HG02642 (cell line): Measurements from ENCODE around the gene PTPN14.

Experiments
- ATAC-seq: cut with Tn5 transposase; IDR thresholded peaks from one replicate; pipeline ENCODE4 v1.9.1; 2021; ENCODE audit warnings: mild to moderate bottlenecking; ENCODE audit not compliant: unreplicated experiment, poor library complexity

The PTPN14 gene

DNA sequence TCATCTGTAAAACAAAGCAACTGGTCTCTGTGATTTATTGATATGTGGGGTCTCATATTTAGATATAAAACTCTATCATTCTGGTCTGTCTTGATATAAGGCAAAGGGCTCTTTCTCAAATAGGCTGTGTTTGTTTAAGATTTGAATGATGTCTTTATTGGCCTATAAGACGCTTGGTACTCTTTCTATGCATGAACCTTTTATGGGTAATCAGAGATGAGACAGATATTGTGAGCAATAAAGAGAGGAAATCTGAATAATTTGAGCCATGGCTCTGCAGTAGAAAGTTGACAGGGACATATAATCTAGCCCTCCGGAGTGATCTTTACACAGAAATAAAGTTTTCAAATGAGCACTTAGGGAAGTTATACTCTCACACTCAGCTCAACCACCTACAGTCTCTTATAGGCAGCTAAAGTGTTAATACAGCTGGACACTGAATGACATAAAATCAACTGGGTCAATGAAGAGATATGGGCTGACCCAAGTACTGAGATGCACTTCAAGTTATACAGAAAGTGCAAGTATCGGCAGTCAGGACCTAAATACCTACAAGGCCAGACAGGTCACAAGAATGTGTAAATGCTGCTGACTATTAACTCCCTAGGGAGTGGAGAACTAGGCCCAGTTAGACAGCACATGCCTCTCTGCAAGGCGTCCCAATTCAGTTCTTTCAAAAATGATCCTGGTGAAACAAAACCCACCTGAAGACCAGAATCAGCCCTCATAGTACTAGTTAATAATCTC lies 111.0 kb downstream of the PTPN14 start:
- ATAC-seq: no peak

DNA sequence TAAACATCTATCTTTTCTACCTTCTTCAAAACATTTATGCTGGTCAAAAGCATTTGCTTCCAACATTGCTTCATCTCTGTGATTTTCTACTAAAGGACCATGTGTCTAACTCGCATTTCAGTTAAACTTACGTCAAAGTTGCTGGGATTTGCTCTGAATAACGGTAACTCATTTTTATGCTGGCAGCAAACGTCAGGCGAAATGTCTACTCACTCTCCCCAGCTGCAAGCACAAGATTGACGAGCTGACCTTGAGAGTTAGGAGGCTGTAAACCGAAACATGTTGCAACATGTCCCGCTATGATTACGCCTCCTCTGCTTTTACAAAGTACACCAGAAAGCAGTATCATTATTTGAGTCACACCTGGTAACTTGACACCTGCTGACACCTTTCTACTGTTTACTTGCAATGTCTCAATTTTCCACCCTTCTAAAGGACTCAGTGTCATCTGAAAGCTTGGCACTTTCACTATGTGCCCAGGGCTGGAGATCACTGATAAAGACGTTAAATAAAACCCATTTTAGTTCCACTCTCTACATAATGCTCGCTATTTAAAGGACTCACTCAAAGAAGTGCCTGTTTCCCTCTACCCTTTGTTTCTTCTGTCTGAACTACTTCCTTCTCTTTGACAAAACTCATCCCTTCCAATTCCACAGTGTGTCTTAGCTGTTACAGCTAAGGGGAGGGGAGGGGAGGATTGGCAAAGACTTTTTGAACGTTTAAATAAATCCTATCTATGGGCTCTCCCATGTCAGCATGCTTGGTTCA lies 111.9 kb downstream of the PTPN14 start:
- peak; percentile 86 for ATAC-seq

DNA sequence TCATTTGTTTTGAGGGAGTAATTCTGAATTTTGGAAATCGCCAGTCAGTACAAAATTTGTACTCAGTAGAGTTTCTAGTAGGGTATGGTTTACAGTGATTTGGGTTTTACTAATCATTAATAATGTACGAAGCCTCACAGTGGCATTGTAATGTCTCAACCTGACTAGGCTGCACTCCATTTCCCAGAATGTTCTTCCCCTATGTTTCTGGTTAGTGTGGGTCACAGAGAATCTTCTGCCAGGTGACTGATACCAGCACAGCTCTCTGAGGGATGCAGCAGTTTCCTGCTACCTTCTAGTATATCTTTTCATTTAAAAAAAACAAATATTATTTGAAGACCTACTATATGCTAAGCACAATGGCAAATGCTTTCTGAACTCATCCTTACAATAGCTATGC lies 112.9 kb downstream of the PTPN14 start:
- ATAC-seq: no peak

DNA sequence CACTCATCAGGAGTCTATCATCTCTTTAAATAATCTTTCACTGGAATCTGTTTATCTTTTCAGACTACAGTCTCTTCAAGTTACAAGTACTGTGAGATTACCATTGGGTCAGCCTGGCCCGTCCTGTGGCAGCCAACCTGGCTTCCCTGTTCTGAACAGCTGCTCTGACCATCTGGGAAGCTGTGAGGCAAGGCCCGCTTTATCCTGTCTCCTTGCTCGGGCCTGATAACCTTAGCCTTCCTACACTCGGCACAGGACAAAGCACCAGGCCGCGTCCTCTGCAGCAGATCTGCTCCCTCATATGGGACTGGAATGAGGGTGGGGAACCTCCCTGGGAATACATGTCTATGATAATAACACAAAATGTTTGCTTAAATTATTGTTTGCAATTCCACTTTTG lies 113.3 kb downstream of the PTPN14 start:
- ATAC-seq: no peak

DNA sequence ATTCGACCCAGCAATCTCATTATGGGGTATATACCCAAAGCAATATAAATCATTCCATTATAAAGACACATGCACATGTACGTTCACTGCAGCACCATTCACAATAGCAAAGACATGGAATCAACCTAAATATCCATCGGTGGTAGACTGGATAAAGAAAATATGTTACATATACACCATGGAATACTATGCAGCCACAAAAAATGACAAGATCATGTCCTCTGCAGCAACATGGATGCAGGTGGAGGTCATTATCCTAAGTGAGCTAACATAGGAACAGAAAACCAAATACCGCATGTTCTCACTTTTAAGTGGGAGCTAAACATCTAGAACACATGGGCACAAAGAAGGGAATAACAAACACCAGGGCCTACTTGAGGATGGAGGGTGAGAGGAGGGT lies 115.5 kb downstream of the PTPN14 start:
- ATAC-seq: no peak

DNA sequence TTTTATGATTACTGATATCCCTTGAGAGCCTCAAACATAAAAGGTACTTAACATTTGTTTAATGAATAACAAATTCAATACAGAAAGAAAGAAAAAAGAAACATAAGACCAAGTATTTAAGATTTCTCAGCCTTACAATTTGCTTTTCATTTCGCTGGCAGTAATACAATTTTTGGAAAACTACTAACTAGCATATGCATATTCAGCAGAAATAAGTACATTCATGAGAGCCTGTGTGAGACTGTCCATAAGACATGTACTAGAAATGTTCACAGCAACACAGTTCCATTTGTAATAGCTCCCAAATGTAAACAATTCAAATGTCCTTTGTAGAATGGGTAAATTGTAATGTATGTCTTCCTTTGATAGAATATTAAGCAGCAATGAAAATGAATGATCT lies 119.2 kb downstream of the PTPN14 start:
- no peak for ATAC-seq

DNA sequence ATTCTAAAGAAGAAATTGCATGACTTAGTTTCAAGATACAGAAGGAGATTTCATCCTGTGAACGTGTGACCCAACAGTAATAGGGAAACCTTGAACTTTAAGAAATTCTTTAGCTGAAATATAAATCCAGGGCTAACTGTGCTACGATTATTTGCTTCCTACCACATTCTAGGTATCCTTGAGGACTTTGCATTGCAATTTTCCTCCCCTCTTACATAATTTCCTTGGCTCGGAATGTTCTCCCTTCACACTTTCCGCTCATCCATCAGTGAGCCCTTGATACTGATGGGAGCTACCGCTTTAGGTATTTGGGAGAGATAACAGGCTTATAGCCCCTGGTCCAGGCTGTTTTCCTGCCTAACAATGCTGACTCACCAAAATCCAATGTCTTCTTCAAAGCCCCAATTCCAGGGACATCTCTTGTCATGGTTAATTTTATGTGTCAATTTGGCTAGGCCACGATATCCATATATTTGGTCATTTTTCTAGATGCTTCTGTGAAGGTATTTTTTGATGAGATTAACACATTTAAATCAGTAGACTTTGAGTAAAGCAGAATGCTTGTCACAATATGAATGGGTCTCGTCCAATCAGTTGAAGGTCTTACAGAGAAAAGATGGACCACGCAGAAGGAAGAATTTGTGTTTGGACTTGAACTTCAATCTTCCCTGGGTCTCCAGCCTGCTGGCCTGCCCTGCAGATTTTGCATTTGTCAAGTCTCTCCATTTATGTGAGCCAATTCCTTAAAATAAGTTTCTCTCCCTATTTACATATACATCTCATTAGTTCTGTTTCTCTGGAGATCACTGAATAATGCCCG lies 121.2 kb downstream of the PTPN14 start:
- ATAC-seq: no peak

DNA sequence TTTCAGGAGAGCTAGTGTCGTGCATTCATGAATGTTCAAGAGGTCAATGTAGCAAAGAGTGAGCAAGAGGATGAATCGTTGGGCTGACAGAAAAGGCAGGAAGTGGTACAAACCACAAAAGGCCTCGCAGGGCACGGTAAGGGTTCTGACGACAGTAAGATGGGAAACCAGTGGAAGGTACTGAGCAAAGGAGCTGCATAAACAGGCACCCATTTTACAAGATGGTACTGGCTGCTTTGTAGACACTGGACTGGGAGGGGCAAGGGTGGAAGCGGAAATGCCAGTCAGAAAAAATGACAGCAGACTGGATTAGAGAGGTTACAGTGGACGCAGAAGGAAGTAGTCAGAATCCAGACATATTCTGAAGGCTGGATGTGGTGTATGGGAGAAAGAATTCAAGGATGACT lies 123.5 kb downstream of the PTPN14 start:
- ATAC-seq: peak; percentile 93

DNA sequence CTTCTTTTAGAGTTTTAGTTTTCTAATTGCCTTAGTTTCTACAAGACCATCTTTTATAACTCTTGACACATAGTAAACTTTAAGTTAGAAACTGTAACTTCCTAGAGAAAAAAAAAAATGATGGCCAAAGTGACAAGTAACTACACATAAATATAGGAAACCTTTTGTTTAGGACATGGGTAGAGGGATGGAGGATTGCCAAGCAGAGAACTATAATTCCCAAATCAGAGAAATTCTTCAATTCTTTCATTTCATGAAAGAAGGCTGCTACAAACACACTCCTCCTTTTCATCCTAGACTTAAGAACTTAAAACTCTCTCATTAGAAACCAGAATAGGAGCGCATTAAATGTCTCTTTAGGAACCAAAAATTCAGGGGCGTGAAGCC lies 125.0 kb downstream of the PTPN14 start:
- ATAC-seq: no peak

DNA sequence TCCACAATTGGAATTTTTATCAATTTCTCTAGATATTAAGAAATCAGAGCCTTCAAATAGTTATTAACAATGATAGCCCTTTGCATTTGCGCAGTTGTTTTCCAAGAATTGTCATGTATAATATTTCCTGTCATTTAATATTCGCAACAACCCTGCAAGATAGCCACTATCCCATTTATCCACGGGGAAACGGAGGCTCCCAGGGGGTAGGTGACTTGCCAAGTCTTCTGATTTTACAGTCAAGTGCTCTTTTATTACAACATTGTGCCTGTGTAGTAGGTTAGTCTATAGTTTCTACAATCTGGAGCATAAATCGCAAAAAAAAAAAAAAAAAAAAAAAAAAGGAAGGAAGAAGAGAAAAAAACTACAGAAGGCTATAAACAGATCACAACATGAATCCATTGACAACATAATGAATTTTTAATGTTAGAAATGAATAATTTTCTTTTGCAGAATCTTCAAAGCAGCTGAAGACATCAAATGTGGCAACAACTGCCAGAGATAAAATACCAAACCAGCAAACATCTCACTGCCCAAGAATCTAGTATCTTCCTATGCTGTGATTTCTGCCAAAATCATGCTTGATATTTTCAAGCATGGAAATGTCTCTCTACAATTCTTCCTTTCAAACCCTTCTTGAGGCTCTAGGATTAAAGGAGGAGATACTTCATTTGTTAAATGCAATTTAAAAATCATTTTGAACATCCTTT lies 125.5 kb downstream of the PTPN14 start:
- no peak for ATAC-seq

DNA sequence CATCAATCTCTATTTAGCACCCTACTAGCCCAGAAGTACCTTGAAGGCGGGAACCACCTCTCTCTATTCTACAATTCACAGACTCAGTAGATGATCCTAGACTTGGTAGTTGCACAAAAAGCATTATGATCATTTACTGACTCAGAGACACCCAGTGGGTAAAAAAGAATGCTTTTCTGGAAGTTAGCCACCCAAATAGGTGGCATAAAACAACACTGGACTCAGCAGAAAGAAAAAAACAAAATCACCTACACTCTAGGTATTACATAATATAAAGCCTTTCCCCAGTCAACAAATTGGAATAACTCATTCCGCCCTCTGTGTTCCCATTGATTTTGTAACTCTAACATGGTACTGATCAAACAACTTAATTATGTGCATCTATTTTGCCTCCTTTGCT lies 126.3 kb downstream of the PTPN14 start:
- no peak for ATAC-seq

DNA sequence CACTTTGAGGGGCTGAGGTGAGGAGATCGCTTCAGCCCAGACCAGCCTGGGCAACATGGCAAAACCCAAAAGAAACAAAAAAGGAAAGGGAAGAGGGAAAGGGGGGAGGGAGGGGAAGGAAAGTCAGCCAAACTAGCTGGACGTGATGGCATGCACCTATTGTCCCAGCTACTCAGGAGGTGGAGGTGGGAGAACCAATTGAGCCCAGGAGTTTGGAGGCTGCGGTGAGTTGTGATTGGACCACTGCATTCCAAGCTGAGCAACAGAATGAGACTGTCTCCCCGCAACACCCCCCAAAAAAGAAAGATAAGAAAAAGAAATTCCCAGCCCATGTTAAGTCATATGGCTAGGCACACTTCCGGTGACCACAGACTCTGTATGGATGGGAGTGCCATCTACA lies 128.4 kb downstream of the PTPN14 start:
- ATAC-seq: no peak

DNA sequence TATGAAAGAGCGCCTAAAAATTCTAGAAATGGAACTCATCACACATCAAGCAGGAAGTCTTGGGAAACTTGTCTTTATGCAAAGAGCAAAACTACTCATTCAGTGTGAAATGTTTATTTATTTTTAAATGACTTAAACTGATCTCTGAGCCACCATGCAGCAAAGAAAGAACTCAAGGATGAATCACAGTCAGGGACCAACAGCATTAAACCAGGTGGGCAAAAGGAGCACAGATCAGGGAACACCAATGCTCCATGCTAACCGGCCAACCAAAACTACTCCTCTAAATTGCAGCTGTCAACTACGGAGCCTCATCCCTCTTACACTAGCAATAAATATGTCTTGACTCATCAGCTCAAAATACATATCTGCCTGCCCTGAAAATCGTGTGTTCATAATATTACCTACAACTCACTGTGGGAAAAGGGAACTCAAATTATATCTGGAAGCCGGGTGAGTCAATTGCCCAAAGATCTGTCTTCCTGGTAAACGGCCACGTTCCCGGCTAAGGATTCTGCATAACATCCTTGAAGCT lies 129.2 kb downstream of the PTPN14 start:
- ATAC-seq: no peak

DNA sequence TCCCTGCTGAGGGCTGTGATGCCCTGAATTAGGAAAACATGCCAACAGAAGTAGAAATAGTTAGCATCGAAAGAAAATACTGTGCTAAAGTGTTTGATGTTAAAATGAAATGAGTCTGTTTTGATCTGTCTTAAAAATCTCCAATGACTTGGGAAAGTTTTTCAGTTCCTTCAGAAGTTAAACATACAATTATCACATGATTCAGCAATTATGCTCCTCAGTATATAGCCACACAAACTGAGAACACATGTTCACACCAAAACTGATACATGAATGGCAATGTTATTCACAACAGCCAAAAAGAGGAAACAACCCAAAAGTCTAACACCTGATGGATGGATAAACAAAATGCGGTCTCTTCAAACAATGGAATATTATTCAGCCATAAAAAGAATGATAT lies 130.6 kb downstream of the PTPN14 start:
- no peak for ATAC-seq

DNA sequence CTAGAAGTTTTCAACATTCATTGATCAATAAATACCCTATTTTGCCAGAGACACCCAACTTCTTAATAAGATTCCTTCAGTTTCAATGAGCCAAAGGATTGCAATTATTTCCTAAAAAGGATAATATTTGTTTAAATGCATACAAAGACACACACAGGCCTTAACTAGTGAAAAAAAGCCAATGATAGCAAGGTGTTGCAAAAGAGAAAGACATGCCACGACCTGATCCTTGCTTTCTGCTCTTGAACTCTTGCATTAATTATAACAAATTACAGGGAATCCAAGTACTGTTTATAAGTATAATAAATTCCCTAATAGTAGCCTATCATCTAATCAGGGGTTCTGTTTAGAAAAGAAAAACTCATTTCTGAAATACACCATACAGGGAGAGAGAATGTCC lies 131.1 kb downstream of the PTPN14 start:
- ATAC-seq: no peak

DNA sequence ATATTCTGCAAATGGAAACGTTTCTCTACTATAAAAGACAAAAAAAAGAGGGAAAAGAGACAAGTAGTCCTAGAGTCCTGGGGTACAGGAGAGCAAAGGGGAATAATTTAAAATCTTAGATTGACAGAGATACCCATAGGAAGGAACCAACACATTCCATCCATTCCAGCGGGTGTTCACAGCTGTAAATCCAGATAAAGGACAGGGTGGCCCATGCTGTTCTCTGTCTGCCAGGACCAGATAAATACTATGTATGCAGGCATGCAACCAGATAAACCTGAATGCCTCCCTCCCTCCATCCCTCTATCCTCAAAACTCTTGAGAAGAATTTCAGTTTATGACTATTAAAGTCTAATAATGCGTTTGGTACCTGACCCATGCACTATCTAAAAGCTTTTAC lies 131.8 kb downstream of the PTPN14 start:
- no peak for ATAC-seq

DNA sequence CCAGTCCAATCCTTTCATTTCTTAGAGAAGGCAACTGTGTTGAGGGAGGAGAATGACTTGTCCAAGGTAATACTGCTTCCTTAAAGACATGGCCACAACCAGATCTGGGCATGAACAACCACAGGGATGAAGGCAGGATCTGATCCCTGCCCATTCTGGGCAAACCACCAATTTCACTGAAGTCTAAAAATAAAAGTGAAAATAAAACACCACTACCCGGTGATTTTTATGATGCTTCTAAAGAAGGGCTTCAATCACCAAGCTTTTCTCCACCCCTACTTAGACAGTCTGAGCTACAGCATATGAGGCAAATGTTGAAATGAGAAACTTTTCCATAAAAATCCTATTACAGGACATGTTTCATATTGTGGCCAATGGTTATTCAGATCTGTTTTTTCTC lies 133.0 kb downstream of the PTPN14 start:
- ATAC-seq: no peak

DNA sequence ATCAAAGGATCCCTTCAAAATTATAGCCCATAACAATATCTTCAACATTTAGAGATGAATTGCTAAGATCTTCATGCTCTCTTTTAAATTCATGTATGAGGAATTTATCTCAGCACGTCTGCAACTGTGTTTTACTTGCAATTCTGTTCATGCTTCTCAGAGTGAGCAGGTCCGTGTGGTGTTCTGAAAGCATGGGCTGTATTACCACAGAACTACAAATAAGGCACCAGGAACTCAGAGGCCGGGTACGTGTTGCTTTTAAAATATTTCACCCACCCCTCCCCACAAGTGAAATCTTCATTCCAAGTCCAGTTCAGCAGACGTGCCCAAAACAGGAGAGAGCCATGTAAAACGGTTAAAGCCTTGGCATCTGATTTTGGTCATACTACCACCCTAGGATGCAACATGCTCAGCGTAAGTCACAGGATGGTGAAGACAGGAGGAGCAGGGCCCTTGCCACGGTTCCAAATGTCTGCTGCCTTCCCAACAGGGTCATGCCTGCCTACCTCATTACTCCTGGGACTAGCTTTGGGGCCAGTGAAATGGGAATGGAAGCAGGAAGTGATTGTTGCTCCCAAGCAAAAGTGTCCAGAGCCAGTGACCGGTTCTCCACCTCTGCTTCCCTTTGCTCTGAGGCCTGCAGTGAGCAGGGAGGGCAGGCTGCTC lies 133.7 kb downstream of the PTPN14 start:
- ATAC-seq: no peak

DNA sequence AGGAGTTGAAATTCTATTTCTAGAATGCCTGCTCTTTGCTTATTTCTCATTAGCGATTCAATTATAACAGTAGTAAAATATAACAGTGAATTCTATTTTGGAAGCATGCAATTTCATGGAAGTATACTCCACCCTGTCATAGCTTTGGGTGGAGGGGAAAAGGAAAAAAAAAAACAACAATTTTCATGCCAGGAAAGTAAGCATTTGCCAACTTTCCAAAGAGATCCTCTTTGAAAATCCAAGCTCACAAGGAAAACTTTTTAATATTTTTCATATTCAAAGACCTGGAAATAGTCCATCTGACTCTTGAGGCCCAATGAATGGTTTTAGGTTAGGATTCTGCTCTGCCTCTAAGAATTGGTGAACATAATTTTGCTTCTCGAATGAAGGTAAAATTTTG lies 134.5 kb downstream of the PTPN14 start:
- no peak for ATAC-seq

DNA sequence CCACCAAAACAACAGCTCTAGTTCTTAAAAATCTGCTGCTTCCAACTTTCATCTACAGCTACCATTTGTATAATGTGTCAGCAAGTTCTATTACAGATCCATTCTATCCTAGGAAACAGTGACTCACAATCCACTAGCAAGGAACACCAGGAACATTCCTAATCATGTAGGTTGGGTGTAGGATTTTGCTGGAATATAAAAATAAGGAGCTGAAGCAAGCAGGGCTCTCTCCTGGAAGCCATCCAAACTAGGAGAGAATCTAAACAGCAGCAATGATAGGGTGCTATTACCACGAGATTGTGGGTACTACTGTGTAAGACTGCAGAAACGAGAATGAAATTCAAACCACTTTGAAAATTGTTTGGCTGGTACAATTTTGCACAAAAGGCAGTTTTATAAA lies 135.0 kb downstream of the PTPN14 start:
- no peak for ATAC-seq
